GM23248 (cell line): ENCODE data around the gene SFT2D2. TPM values are rescaled to one million over a fixed set of nuclear protein-coding genes. Genes with fewer than 3 reads are reported as not detected.

Source experiments
- DNase-seq: peaks from one replicate; pipeline ENCODE4 v3.0.0-alpha.2; 2015
- H2AFZ ChIP-seq: fragments of 200-600 bp; sonication (generic); 2 replicates; pipeline ENCODE4 v1.6.1; 2016; ENCODE audit warnings: antibody characterized with exemption
- H3F3A ChIP-seq: fragments of 200-600 bp; sonication (generic); 2 replicates; pipeline ENCODE4 v1.6.1; 2016; ENCODE audit warnings: mild to moderate bottlenecking, antibody characterized with exemption, mixed run types; ENCODE audit not compliant: insufficient read depth
- H3K27ac ChIP-seq: fragments of 200-600 bp; sonication (generic); 2 replicates; pipeline ENCODE4 v1.5.1; 2016; ENCODE audit warnings: mild to moderate bottlenecking
- H3K27me3 ChIP-seq: fragments of 200-600 bp; sonication (generic); replicated peaks from 2 replicates; pipeline ENCODE4 v1.6.1; 2016; ENCODE audit warnings: mild to moderate bottlenecking; ENCODE audit not compliant: insufficient read depth
- H3K36me3 ChIP-seq: fragments of 200-600 bp; sonication (generic); 2 replicates; pipeline ENCODE4 v1.6.1; 2016; ENCODE audit warnings: low read depth, mild to moderate bottlenecking
- H3K4me1 ChIP-seq: fragments of 200-600 bp; sonication (generic); 2 replicates; pipeline ENCODE4 v1.6.1; 2016; ENCODE audit warnings: mild to moderate bottlenecking; ENCODE audit not compliant: insufficient read depth
- H3K4me2 ChIP-seq: fragments of 200-600 bp; sonication (generic); one replicate; pipeline ENCODE4 v1.6.1; 2016; ENCODE audit warnings: mild to moderate bottlenecking; ENCODE audit not compliant: unreplicated experiment
- H3K4me3 ChIP-seq: fragments of 200-600 bp; sonication (generic); 2 replicates; pipeline ENCODE4 v1.5.1; 2016; ENCODE audit warnings: mild to moderate bottlenecking
- H3K79me2 ChIP-seq: fragments of 200-600 bp; sonication (generic); 2 replicates; pipeline ENCODE4 v1.6.1; 2016; ENCODE audit warnings: mild to moderate bottlenecking; ENCODE audit not compliant: insufficient read depth
- H3K9ac ChIP-seq: fragments of 200-600 bp; sonication (generic); 2 replicates; pipeline ENCODE4 v1.6.1; 2016; ENCODE audit warnings: mild to moderate bottlenecking
- H3K9me2 ChIP-seq: fragments of 200-600 bp; sonication (generic); 2 replicates; pipeline ENCODE4 v1.6.1; 2016; ENCODE audit warnings: mixed run types, mild to moderate bottlenecking, moderate library complexity; ENCODE audit not compliant: insufficient read depth
- H3K9me3 ChIP-seq: fragments of 200-600 bp; sonication (generic); one replicate; pipeline ENCODE4 v1.6.1; 2017; ENCODE audit warnings: low read depth
- H4K20me1 ChIP-seq: fragments of 200-600 bp; sonication (generic); 2 replicates; pipeline ENCODE4 v1.6.0; 2016; ENCODE audit not compliant: insufficient read depth
- EZH2 ChIP-seq: fragments of 200-600 bp; sonication (generic); IDR thresholded peaks from 2 replicates; pipeline ENCODE4 v1.6.1; 2018; ENCODE audit warnings: antibody characterized with exemption, mild to moderate bottlenecking; ENCODE audit not compliant: insufficient read depth, poor library complexity, severe bottlenecking
- EZH2phosphoT487 ChIP-seq: fragments of 200-600 bp; sonication (generic); IDR thresholded peaks from 2 replicates; pipeline ENCODE4 v1.6.1; 2018; ENCODE audit warnings: antibody characterized with exemption, moderate library complexity, mild to moderate bottlenecking, low read depth; ENCODE audit not compliant: insufficient read depth
- WGBS, 2 experiments: methylation state at CpG; one replicate each; pipeline ENCODE4 v1.1.6; 2015 to 2017; ENCODE audit warnings: low lambda C conversion rate in 2 of 2, low coverage in 1 of 2; ENCODE audit errors: missing lambda C conversion rate in 2 of 2; 5-methylcytosine and 5-hydroxymethylcytosine counted together
- in situ Hi-C: fragments of 300-500 bp; cut with MboI; formaldehyde crosslinking; loops from 2 replicates; pipeline ENCODE4 v1.15.0; 2020
- polyA plus RNA-seq: library from polyadenylated mRNA; unstranded; fragments of >200 nt; fragmentation: Nextera tagmentation; extraction: Ambion mirVana; gene quantifications from 2 replicates; pipeline ENCODE4 v1.2.1, GENCODE V29; 2016
- total RNA-seq: library from RNA; depleted of rRNA; stranded (reverse); fragments of >200 nt; shearing (Covaris generic); gene quantifications from 2 replicates; pipeline ENCODE4 v1.2.3, GENCODE V29; 2014

The SFT2D2 gene
- total and polyA plus RNA-seq, 2 experiments from 2014 or later, result 38.4 to 54.4 TPM

- Histone ChIP-seq H2AFZ (no peak overlapping the region), H3K4me2 (no peak overlapping the region), H3K36me3 (no peaks in the 10 kb centered on the region), H3K27ac (no peak overlapping the region), H3K79me2 (no peaks in the 10 kb centered on the region), H4K20me1 (no peaks in the 10 kb centered on the region), H3K4me1 (peaks cover 3% of the 10 kb centered on the region; the same call in 1 of the 2 replicates), H3K9me2 (no peaks in the 10 kb centered on the region), H3K27me3 (no peaks in the 10 kb centered on the region), H3F3A (no peaks in the 10 kb centered on the region), H3K9me3 (no peaks in the 10 kb centered on the region), H3K9ac (no peak overlapping the region), H3K4me3 (no peak overlapping the region)
- in situ Hi-C loops, result no loop called here
- 89 to 92% methylated on average over 8 of the region's 8 CpGs for WGBS, 2 experiments
- no peak for TF ChIP-seq EZH2phosphoT487
- no peak for TF ChIP-seq EZH2
- DNase-seq, result no peak
Measured at GRCh38 chr1:168295411-168296114, 69.8 kb downstream of the SFT2D2 start.

- H3K4me3 ChIP-seq, result no peak overlapping the region
- no peaks in the 10 kb centered on the region for H3K79me2 ChIP-seq
- in situ Hi-C loops, result no loop called here
- no peaks in the 10 kb centered on the region for H3K9me2 ChIP-seq
- WGBS, 2 experiments, result 86 to 89% methylated on average over 7 of the region's 7 CpGs
- H3F3A ChIP-seq, result peaks cover 13% of the 10 kb centered on the region
- no peaks in the 10 kb centered on the region for H4K20me1 ChIP-seq
- DNase-seq, result no peak
- H3K27me3 ChIP-seq, result no peaks in the 10 kb centered on the region
- no peak for TF ChIP-seq EZH2
- no peak for TF ChIP-seq EZH2phosphoT487
- no peak overlapping the region for H3K4me2 ChIP-seq
- H3K27ac ChIP-seq, result no peak overlapping the region
- peaks cover 19% of the 10 kb centered on the region for H3K4me1 ChIP-seq
- no peaks in the 10 kb centered on the region for H3K9me3 ChIP-seq
- no peaks in the 10 kb centered on the region for H3K36me3 ChIP-seq
- no peak overlapping the region for H2AFZ ChIP-seq
- no peak overlapping the region for H3K9ac ChIP-seq
Measured at GRCh38 chr1:168297019-168297730, 71.4 kb downstream of the SFT2D2 start.

- no peaks in the 10 kb centered on the region for H4K20me1 ChIP-seq
- no peak overlapping the region for H3K4me3 ChIP-seq
- DNase-seq, result no peak
- H2AFZ ChIP-seq, result no peak overlapping the region
- TF ChIP-seq EZH2phosphoT487 (no peak), EZH2 (no peak)
- no peaks in the 10 kb centered on the region for H3K36me3 ChIP-seq
- 80 to 97% methylated on average over 3 of the region's 3 CpGs for WGBS, 2 experiments
- no peaks in the 10 kb centered on the region for H3K27me3 ChIP-seq
- no peaks in the 10 kb centered on the region for H3K79me2 ChIP-seq
- in situ Hi-C loops, result no loop called here
- peaks cover 24% of the 10 kb centered on the region for H3K4me1 ChIP-seq
- no peak overlapping the region for H3K9ac ChIP-seq
- no peaks in the 10 kb centered on the region for H3K9me2 ChIP-seq
- H3K4me2 ChIP-seq, result no peak overlapping the region
- no peaks in the 10 kb centered on the region for H3K9me3 ChIP-seq
- no peak overlapping the region for H3K27ac ChIP-seq
- peaks cover 18% of the 10 kb centered on the region for H3F3A ChIP-seq
Measured at GRCh38 chr1:168298446-168298845, 72.6 kb downstream of the SFT2D2 start.

- Histone ChIP-seq H3K27ac (no peak overlapping the region), H3K4me1 (peaks cover 24% of the 10 kb centered on the region), H3K9ac (no peak overlapping the region), H4K20me1 (no peaks in the 10 kb centered on the region), H2AFZ (no peak overlapping the region), H3K4me3 (no peak overlapping the region), H3K79me2 (no peaks in the 10 kb centered on the region), H3F3A (peaks cover 18% of the 10 kb centered on the region), H3K36me3 (no peaks in the 10 kb centered on the region), H3K9me3 (no peaks in the 10 kb centered on the region), H3K27me3 (no peaks in the 10 kb centered on the region), H3K9me2 (no peaks in the 10 kb centered on the region), H3K4me2 (no peak overlapping the region)
- peak; percentile 19 for DNase-seq
- in situ Hi-C loops, result no loop called here
- TF ChIP-seq EZH2 (no peak), EZH2phosphoT487 (no peak)
- 95 to 96% methylated on average over 2 of the region's 2 CpGs for WGBS, 2 experiments
Measured at GRCh38 chr1:168300626-168301025, 74.8 kb downstream of the SFT2D2 start.
